GM15510 (cell line): ENCODE data around the gene UXS1.

Experiments
- POLR2A ChIP-seq: IDR thresholded peaks from 3 replicates; pipeline ENCODE4 v1.6.1; 2011; ENCODE audit warnings: borderline replicate concordance; ENCODE audit not compliant: insufficient read length; ENCODE audit errors: extremely low read depth

UXS1 gene

GRCh38 chr2:106065268-106065982 is 128.7 kb downstream of the UXS1 start:
- no peak for TF ChIP-seq POLR2A

- TF ChIP-seq POLR2A, result no peak
Observed at GRCh38 chr2:106063181-106063580, 130.9 kb downstream of the UXS1 start.

- TF ChIP-seq POLR2A, result no peak
Observed at GRCh38 chr2:106062627-106063026, 131.5 kb downstream of the UXS1 start.

- TF ChIP-seq POLR2A, result no peak
Observed at GRCh38 chr2:106061611-106062349, 132.3 kb downstream of the UXS1 start.

GRCh38 chr2:106059416-106060065 is 134.6 kb downstream of the UXS1 start:
- TF ChIP-seq POLR2A, result no peak

GRCh38 chr2:106058469-106059137 is 135.5 kb downstream of the UXS1 start:
- TF ChIP-seq POLR2A, result no peak

- TF ChIP-seq POLR2A, result no peak
Observed at GRCh38 chr2:106057206-106057605, 136.9 kb downstream of the UXS1 start.

- no peak for TF ChIP-seq POLR2A
Observed at GRCh38 chr2:106054880-106055655, 139.0 kb downstream of the UXS1 start.

GRCh38 chr2:106054321-106054720 is 139.8 kb downstream of the UXS1 start:
- no peak for TF ChIP-seq POLR2A

GRCh38 chr2:106053581-106053980 is 140.5 kb downstream of the UXS1 start:
- no peak for TF ChIP-seq POLR2A

- TF ChIP-seq POLR2A, result no peak
Observed at GRCh38 chr2:106053116-106053515, 141.0 kb downstream of the UXS1 start.

GRCh38 chr2:106044859-106045258 is 149.2 kb downstream of the UXS1 start:
- TF ChIP-seq POLR2A, result no peak

- no peak for TF ChIP-seq POLR2A
Observed at GRCh38 chr2:106044021-106044420, 150.1 kb downstream of the UXS1 start.
